ENCODE data around the gene MYO1H.

The MYO1H gene

GRCh38 chr12:109493938-109494337, 146.2 kb downstream of the MYO1H start:
- no peak for DNase-seq (ENCODE audit: low read depth)

GRCh38 chr12:109494348-109494881, 146.7 kb downstream of the MYO1H start:
- no peak for DNase-seq (ENCODE audit: low read depth)

DNA sequence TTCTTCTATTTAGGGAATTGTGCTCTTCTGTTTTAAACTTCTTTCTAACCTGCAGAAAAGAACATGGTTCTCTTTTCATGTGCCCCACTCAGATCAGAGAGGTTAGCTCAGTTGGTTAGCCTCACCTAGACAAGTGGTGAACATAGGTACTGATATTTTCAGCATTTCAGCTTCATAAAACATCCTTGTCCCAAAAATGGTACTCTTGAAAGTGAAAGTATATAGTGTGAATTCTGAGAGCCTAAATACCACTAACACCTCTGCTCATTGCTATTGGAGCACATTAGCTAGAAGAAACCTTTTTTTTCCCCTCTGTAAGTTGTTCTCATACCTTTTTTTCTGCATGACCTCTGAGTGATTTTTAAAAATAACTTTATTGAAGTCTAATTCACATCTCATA, 147.3 kb downstream of the MYO1H start:
- no peak for DNase-seq (ENCODE audit: low read depth)

DNA sequence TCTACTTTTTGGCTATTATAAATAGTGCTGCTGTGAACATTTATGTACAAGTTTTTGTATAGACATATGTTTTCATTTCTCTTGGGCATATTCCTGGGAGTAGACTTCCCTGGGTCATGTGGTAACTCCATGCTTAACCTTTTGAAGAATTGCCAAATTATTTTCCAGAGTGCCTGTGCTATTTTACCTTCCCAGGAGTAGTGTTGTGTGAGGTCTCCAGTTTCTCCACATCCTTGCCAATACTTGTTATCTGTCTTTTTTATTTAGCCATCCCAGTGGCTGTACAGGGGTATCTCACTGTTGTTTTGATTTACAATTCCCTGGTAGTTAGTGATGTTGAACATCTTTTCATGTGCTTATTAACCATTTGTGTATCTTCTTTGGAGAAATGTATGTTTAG, 148.6 kb downstream of the MYO1H start:
- no peak for DNase-seq (ENCODE audit: low read depth)

DNA sequence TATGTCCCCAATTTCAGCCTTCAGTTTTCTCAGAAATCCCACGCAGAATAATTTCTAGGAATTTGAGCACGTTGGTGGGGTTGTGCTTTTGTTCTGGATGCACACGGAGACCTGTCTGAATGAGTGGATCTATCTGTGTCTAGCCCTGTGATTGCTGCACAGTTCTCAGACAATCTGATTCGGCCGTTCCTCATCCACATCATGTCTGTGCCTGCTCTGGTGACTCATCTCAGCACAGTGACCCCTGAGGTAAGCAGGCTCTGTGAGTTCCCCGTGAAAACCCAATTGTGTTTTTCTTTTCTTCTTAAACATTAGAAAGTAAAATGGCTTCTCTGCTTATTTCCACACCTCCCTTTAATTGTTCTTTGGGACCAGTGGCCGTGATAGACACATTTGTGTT, 150.0 kb downstream of the MYO1H start:
- no peak for DNase-seq (ENCODE audit: low read depth)
